ENCODE measurements around the gene EEF2.

DNA sequence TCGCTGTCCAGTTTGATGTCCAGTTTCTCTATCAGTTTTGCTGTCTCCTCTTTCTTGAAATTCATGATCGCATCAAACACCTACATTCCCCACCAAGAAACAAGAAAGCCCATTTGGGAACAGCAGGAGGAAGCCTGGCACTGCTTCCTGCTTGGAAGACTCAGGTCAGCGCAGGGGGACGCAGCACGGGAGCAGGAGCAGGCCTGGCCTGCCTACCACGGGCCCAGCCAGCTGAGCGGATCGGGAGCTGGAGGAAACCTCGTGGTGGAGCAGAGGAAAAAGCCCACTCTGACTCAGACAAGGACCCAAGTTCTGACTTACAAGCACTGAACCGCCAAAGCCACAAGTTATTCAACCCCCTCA is 3.9 kb downstream of the EEF2 start:
- TF ChIP-seq RAD21 (IDR thresholded peaks at IDR 0.05) (no peak), GABPA (IDR thresholded peaks at IDR 0.05 in 1 of 2, conservative IDR thresholded peaks at IDR 0.05 in 1 of 2) (no peak)
- TF ChIP-seq, protein P1, sequence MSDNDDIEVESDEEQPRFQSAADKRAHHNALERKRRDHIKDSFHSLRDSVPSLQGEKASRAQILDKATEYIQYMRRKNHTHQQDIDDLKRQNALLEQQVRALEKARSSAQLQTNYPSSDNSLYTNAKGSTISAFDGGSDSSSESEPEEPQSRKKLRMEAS (IDR thresholded peaks at IDR 0.05) = no peak
- TF ChIP-seq, protein P2, sequence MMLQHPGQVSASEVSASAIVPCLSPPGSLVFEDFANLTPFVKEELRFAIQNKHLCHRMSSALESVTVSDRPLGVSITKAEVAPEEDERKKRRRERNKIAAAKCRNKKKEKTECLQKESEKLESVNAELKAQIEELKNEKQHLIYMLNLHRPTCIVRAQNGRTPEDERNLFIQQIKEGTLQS (IDR thresholded peaks at IDR 0.05) = no peak
